Activated effector memory CD4-positive, alpha-beta T cell treated with Interleukin-2 at 50 U/mL for 16 hours (primary cell): ENCODE measurements around the gene LIF.
A peak's percentile ranks its signal among the peaks of the same experiment; 100 is the strongest.

Experiments
- DNase-seq: peaks from one replicate; pipeline ENCODE4 v3.0.0-alpha.2; 2020

The LIF gene

DNA sequence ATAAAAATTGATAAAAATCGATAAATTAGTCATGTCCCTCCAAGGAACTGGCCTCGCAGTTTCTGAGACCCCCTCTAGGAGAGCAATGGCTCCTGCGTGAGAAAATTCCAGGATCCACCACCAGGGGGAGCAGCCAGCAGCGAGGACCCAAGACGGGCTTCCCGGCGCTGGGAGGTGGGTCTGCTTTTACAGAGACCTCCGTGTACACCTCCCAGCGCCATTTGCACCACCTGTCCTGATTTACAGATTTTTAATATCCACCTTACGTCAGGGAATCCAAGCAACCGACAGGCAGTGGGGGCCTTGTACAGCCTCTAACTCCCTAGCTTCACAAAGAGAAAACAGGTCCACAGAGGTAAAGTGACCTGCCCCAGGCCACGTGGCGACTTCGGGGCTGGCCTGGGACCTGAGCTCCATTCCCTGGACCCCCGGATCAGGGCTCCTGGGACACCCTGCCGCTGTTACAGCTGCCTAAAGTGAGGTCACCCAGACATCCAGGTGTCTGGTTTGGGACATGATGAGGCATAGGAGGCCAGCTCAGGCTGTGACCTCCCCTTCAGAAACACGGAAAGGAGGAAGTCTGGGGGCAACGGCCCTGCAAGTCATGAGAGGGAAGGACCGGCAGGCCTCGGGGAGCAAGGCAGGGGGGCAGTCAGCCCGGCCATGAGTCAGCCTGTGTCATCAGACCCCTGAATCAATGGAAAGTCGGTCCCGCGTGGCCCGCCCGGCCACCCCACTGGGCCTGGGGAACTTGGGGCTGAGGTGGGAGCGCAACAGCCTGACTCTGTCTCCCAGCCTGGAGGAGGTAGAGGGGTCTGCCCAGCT is 16.6 kb upstream of the LIF start:
- DNase-seq: peak; percentile 65

DNA sequence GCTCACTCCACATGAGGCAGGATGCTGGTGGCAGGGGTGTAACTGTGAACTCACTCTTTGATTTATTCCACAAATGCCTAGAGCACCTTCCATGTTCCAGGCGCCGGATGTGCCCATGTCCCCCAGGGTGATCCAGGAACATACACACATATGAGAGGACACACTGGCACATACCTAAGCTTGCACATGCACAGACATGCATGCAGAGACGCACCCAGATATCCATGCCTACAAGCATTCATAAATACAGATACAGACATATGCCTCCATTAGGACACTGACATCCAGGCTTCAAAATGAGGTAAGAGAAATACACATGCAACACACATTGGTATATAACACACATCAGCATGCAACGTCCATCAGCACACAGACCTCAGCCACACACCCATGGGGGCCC is 15.6 kb upstream of the LIF start:
- no peak for DNase-seq

DNA sequence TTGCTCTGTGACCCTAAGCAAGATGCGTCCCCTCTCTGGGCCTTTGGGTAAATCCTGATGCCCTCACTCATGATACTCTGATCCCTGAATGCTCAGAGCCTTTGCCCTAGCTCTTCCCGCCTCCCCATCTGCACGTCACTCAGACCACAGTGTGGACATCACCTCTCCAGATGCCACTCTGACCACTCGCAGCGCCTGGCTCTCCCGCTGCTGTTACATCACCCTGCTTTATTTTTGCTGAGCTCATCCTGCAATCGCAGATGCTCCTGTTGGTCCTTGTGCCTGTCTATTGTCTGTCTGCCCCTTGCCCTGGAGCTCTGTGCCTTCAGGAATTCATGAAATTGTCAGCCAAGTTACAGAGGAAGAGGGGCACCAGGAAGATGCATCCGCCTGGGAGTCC is 14.6 kb upstream of the LIF start:
- no peak for DNase-seq

DNA sequence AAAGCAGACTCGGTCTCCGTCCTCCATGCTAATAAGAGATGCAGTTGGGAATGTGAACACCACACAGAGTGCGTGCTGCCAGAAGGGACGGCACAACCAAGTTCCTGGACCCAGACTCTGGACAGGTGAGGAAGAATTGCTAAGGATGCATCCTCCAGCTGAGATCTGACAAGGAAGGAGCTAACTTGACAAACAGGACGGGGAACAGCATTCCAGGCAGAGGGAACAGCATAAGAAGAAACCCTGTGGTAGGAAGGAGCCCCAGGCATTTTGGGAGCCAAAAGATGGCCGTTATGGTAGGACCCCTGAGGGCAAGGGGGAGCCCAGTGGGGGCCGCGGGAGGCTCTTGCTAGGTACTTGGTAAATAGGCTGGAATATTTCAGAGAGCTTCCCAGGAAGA is 14.1 kb upstream of the LIF start:
- DNase-seq: no peak

DNA sequence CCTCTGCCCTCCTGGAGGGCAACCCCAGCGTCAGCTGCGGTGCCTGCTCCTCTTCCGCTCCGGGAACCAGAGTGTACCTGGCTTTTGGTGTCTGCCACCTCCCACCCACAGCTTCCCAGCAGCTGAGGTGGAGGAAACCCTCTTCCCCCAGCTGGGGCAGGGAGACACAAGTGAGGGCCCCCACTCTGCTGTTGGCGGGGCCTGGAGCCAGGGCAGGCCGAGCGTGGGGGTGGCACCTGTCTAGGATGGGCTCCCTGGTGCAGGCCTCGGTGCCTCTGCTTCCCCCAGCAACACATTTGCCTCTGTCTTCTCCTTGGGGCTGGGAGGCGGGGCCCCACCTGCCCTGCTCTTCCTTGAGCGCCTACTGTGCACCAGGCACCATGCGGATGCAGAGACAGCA is 13.7 kb upstream of the LIF start:
- DNase-seq: no peak

DNA sequence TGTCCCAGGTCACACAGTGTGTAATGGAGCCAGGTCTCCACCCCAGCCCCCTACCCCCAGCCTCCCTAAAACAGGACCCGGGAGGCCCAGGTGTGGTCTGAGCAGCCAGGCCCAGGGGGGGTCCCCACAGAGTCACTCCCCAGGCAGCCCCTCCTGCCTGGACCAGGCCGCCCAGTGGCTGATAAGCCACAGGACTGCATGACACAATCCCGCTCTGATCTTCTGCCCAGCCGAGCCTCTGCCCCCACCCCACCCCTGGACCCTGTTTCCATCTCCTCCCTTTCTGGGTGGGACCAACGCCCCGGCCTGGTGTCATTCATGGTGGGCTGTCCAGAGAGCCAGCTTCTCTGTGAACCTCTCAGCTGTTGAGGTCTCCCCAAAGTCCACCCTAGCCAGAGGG is 7.8 kb upstream of the LIF start:
- no peak for DNase-seq

DNA sequence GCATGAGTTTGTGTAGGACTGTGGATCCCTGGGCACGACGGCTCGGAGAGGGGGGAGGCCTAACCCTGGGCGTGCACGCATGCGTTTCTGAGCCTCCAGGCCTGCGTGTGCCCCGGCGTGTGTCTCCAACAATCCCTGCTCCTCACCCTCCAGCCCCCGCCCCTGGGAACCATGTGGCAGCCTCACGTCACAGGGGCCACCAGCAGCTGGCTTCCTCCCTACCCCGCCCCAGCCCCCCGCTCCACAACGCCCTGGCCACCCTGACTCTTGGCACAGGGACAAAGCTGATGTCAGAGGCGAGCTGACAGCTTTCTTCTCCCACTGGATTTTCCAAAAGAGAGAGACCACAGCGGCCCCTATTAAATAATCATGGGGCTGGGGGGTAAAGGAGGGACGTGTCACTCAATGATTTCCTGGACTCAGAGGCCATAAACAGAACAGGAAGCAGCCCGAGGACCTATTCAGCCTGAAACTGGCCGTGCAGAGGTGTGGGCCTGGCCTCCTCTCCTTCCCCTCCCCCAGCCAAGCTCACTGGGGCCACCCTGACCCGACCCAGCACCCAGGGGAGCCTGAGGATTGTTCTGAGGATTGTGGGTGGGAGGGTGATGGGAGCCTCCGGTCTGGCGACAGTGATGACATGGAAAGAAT is 6.8 kb upstream of the LIF start:
- no peak for DNase-seq

DNA sequence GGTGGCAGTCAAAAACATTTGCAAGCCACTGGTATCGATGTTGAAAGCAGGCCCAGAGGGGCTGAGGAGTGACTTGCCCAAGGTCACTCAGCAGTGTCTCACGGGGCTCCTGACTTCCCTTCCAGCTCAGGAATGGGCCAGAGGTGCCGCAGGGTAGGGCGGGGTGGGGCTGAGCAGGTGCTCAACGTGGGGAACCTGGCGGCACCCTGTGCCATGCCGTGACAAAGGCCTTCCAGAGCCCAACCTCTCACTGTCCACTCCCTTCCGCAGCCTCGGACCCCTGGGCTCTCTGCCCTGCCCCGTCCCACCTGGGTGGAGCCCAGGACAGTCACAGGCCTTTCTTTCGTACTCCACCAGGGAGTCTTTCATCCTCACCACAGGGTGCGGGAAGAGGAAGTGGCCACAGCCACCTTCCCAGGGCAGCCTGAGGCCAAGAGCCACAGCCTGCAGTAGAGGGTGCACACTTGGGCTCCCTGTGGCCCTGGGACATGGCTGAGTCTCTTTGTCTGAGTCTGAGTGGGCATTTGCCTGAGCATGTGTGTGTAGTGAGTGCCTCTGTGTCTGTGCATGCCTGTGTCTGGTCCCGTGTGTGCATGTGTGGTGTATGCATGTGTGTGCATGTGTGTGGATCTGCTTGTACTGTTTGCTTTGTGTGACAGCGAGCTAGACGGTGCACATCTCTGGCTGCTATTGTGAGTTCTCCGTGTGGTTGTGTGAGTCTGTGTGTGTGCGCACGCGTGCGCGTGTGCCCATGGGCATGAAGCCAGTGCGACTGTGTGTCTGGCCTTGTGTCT is 6.0 kb upstream of the LIF start:
- DNase-seq: no peak

DNA sequence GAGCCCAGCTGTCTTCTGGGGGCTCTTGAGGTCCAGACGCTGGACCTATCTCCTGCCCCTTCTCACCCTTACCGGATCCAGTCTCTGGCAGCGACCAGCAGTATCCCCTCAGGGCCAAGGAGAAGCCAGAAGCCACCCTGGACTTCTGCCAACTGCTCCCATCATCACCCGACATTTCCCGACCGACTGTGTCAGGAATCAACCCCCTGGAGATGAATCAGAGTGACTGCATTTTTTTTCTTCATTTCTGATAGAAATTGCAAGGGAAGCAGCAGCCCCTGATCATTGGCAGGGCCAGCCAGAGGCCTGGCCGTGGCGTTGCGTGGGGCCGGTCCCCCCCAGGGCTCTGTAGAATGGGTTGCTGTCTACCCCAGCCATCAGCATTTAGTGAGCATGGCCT is 5.2 kb upstream of the LIF start:
- no peak for DNase-seq

DNA sequence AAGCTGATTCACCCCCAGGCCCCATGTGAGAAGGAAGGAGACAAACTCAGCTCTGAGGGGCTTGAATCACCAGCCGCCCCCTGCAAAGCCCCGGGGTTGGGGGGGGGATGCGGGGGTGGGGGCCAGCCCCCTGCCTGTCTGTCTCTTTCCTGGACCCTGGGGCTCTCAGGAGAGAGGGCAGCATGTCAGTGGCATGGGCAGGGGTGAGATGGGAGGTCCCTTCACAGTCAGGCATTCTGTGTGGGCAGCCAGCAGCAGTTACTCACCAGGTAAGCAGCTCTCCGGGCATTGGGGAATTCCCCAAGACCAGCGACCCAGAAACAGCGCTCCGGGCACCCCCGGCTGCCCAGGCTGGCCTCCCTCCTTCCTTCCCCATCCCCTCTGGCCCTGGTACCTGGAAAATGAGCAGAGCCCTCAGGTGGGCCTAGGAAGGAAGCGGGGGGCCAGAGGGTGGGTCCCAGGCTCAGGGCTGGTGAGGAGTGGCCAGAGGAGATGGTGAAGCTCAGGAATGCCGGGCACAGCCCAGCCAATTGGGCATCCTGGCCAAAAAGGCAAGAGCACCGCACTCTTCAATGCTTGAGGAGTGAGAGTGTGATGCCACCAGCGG is 4.2 kb upstream of the LIF start:
- no peak for DNase-seq

DNA sequence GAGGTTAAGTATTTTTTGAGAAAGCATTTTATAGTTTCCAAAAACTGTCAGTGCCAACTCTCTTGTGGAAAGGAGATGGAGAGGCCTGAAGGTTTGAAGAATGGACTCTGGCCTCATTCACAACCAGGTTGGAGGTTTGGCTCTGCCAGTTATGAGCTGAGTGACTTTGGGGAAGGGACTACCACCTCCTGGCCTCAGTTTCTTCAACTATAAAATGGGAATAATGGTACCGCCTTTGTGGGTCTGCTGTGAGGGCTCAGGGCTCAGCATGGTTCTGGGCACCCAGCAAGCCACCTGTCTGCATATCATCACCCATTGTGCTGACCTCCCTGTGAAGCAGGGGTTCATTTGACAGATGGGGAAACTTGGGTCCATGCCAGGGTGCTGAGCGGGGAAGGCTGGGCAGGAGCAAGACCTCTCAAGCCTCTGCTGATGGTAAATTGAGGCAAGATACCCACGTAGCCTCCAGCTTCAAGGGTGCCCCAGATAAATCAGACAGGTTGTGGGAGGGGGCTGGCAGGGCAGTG is 3.5 kb upstream of the LIF start:
- DNase-seq: no peak

DNA sequence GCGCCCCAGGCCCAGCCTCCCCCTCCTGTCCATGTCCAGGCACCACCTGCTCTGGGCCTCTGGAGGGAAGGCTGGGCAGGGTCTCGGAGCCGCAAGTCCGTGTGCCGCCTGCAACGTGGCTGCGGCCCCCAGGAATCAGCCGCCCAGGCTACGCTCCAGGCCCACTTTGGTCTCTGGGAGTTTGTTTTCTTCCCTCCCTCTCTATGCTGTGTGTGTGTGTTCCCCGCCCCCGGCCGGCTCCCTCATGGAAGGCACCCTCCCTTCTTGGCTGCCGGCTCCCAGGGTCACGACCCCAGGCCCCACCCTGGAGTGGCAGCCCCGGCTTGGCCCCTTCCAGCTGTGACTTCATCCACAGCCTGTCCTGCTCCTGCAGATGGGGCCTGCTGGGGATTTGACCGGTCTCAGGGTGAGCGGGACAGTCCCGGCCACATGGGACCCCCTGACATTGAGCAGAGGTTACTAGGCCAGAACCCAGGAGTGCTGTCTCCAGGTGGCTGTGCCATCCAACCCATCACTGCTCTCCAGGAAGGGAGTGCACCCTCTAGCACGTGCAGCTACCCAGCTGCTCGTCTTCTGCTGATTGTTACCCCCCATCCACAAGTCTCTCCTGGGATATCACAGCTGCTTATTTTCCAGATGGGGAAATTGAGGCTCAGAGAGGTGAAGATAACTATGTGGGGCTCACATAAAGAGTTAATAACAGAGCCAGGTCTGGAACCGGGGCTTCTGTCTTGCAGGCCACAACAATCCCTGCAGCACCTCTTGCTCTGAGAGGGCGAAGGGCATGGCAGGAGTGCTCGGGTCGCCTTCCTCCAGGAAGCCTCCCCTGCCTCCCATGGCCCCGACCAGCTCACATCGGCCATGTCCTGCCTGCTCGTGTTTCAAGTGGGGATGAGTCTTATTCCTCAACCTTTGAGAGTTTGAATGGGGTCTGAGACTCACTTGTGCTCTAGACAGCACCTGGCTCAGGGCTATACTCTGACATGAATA is 2.8 kb upstream of the LIF start:
- no peak for DNase-seq

DNA sequence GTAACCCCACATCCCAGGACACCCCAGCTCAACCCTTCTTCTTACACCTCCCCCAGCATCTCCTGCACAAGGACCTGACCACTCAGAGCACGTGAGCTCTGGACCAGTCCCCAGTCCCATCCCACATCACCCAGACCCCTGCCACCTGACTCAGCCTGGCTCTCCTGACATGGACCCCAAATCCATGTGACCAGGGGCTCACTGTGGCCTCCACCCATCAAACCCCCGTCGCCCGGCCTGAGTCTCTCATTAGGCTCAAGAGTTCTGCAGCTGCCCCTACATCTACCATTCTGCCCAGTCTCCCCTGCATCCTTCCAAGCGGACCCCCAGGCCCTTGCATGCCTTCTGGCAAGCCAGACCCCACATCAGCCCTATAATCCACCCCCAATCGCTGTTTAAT is 1.9 kb upstream of the LIF start:
- no peak for DNase-seq

DNA sequence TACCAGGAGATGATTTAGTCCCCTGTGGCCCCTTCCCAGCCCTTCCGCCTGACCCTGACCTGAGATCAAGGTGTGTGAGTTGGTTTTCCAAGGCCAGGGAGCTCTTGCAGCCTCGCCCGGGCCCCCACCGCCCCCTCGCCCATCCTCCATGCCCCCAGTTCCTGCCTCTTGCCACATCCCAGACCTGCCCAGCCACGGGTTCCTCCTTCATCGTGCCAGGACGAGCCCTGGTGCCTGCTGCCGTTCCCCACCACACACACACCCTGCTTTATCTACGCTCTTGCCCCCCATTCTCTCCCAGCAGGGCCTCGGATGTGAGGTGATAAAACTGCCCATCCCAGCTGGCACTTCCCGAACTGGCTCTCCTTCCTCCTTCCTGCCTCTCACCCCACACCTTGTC is 1.4 kb upstream of the LIF start:
- DNase-seq: no peak

DNA sequence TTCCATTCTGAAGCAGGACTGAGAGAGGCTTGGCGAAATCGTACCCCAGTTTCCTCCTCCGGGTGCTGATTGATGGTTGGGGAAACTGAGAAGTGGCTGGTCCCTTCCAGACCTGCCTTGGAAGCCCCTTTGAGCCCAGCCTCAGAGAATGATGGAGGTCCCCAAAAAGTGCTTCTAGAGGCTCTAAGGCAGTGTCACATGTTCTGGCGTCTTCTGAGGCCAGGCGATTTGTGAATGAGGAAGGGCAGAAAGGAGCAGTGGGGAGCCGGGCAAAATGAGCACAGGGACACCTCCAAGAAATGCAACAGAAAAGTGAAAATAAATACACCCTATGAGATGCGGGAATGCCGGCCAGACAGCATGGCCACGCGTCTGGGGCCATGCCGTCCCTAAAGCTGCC is 1.0 kb upstream of the LIF start:
- DNase-seq: no peak

DNA sequence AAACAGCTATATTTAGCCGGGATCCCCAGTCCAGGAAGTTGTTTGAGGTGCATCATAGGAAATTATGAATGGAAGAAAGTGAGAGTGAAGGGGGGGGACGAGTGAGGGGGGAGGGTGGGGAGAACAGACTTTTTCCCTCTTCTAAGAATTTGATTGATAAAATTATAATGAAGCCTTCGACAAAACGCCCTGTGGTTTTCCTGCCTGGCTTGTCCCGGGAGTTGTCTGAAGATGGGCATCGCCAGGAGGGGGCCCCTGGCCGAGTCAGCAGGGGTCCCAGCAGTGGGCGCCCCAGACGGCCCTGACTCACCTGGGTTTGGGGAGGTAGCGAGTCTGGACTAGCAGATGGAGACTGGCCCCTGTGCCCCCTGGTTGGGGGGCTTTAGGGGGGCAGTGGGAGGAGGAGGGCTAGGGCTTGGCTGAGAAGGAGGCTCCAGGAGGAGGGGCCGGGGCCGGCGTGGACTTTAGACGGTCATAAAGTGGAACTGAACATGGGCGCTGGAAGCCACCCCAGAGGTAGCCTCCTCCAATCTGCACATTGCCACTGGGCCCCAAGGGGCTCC is 336 bp upstream of the LIF start:
- no peak for DNase-seq

DNA sequence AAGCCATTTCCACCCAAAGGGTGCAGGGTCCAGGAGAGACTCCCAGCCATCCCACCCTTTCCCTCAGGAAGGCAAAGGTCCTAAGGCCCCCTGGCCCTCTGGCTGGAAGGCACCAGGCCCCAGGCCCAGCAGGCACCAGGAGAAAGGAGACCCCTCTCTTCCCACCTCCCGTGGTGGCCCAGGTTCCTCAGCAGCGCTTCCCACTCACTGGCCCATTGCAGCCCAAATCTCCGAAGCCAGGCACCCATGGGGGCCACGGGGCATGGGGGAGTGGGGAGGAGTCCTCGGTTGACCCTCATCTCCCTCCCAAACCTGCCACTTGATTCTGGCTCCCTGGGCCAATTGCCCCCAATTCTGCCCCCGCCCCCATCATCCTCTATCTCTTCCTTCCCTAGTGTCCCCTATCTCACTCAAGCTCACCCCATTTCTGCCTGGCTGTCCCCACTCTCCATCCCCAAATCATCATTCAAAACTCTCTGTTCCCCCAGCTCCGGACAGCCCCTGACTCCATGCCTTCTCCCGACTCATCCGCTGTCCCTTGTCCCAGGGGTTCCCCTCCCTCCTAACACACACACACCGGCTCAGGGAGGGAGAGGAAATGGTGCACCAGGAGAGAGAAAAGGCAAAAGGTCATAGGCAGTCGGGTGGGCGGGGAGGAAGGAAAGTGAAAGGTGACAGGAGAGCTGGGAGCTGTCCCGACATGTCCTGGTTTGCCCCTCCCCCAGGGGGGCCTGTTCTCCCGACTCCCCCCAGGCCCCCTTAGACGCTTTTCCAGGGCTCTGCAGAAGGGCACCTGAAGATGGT is 1.2 kb downstream of the LIF start:
- no peak for DNase-seq

DNA sequence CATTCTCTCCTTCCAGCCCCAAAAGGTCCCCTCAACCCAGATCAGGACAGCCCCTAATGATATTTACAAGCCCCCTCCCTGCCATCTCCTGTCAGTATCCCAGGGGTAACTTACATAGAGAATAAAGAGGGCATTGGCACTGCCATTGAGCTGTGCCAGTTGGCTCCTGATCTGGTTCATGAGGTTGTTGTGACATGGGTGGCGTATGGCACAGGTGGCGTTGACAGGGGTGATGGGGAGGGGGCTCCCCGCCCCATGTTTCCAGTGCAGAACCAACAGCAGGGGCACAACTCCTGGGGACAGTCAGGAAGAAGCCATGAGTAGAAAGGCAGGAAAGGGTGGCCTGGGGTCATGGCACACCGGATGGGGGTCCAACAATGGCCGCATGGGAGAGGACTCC is 1.9 kb downstream of the LIF start:
- no peak for DNase-seq

DNA sequence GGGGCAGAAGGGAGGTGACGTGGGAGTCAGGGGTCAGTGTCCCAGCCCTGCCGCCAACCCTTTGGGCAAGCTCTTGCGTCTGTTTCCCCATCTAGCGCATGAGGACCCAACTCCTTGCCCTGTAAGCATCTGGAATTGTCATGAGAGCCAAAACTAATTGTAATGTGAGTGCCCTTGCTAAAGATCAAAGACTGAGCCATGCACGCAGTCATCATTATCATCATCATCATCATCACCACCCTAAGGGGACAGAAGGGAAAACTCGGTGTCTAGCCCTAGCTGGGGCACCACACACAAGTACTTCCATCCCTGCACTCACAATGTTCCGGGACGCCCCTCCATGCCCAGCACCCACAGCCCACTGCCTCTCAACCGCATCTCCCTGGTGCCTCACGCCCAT is 2.5 kb downstream of the LIF start:
- DNase-seq: no peak

DNA sequence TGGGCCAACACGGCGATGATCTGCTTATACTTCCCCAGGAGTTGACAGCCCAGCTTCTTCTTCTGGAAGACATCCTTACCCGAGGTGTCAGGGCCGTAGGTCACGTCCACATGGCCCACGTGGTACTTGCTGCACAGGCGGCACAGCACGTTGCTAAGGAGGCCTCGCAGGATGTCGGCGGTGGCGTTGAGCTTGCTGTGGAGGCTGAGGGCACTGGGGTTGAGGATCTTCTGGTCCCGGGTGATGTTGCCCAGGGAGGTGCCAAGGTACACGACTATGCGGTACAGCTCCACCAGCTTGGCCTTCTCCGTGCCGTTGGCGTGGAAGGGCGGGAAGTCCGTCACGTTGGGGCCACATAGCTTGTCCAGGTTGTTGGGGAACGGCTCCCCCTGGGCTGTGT is 2.9 kb downstream of the LIF start:
- DNase-seq: no peak
